ENCODE results near the gene FARS2. TPM values are rescaled to one million over a fixed set of nuclear protein-coding genes. Genes with fewer than 3 reads are reported as not detected.

The FARS2 gene
- total and polyA plus RNA-seq, 2 donors (not counting 1 experiment from before 2014, with no cell fraction given): 33.0 to 35.5 TPM

DNA sequence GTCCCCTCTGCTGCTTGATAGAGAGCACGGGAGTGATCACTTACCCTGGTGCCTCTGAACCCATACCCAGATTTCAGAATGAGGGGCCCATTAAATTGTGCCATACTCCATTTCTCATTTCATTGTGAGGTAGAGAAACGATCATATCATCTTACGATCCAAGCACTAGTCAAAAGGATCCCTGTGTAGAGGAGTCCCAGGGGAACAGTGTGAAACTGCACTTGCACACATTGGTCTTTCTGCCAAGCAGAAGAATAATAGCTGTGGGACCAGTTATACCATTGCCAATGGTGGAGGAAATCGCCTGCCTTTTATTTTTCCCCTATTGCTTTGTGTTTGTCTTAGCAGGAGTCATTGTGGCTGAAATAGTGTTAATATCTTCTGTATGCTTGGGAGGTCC, 161.9 kb downstream of the FARS2 start:
- Histone ChIP-seq H3K4me3 (ENCODE audit: control extremely low read depth in 1 of 5, extremely low read depth in 1 of 5, insufficient read depth in 1 of 5, low read depth in 2 of 5, low read length in 4 of 5) (no peak overlapping the region), H3K79me2 (ENCODE audit: control insufficient read depth, insufficient read depth, low read length) (peaks cover 6% of the 10 kb centered on the region), H2AFZ (ENCODE audit: insufficient read depth, low read depth, low read length, poor library complexity, severe bottlenecking) (no peak overlapping the region), H3K9me3 (ENCODE audit: control extremely low read depth in 1 of 3, control insufficient read depth in 2 of 3, insufficient read depth in 1 of 3, low read length in 2 of 3) (no peaks in the 10 kb centered on the region), H3K4me1 (ENCODE audit: control insufficient read depth in 2 of 2, insufficient read depth in 2 of 2, low read length in 2 of 2) (no peaks in the 10 kb centered on the region), H4K20me1 (ENCODE audit: control insufficient read depth, insufficient read depth, low read length, poor library complexity, severe bottlenecking) (peaks cover 8% of the 10 kb centered on the region), H3K36me3 (replicated peaks in 1 of 2; ENCODE audit: control extremely low read depth in 1 of 2, control insufficient read depth in 1 of 2, extremely low read depth in 1 of 2, insufficient read depth in 2 of 2, low read length in 1 of 2) (peaks cover 0 to 3% of the 10 kb centered on the region in 2 experiments), H3K4me2 (replicated peaks; ENCODE audit: low read depth, low read length, poor library complexity, severe bottlenecking) (no peak overlapping the region), H3K27ac (ENCODE audit: low read length in 2 of 2) (no peak overlapping the region), H3K9ac (ENCODE audit: low read length) (no peak overlapping the region), H3K27me3 (replicated peaks in 1 of 4; ENCODE audit: control extremely low read depth in 1 of 4, control insufficient read depth in 3 of 4, insufficient read depth in 4 of 4, low read length in 3 of 4) (no peaks in the 10 kb centered on the region)
- DNase-seq (no peak), ATAC-seq (ENCODE audit: low read depth) (no peak)
- peaks cover 10% of the 10 kb centered on the region for H3K4me1 Mint-ChIP-seq
- intact Hi-C loops (cut with micrococcal nuclease): no loop called here
- H3K4me3 Mint-ChIP-seq: no peak overlapping the region
- ChIA-PET POLR2A (no interaction called here), CTCF (interaction anchor here (0.7 to 1.9 kb wide), 3 partner anchors 28 to 1123 kb away, joined by 3 to 14 read pairs (median 5); no protein-coding TSS in a partner anchor)
- 90% methylated on average over 2 of the region's 4 CpGs for WGBS (ENCODE audit: insufficient coverage)
- TF ChIP-seq EZH2 (IDR thresholded peaks at IDR 0.05; ENCODE audit: borderline replicate concordance, insufficient read depth, low read depth, low read length, poor library complexity, severe bottlenecking): no peak
- TF ChIP-seq, protein P1, sequence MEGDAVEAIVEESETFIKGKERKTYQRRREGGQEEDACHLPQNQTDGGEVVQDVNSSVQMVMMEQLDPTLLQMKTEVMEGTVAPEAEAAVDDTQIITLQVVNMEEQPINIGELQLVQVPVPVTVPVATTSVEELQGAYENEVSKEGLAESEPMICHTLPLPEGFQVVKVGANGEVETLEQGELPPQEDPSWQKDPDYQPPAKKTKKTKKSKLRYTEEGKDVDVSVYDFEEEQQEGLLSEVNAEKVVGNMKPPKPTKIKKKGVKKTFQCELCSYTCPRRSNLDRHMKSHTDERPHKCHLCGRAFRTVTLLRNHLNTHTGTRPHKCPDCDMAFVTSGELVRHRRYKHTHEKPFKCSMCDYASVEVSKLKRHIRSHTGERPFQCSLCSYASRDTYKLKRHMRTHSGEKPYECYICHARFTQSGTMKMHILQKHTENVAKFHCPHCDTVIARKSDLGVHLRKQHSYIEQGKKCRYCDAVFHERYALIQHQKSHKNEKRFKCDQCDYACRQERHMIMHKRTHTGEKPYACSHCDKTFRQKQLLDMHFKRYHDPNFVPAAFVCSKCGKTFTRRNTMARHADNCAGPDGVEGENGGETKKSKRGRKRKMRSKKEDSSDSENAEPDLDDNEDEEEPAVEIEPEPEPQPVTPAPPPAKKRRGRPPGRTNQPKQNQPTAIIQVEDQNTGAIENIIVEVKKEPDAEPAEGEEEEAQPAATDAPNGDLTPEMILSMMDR (IDR thresholded peaks at IDR 0.05): no peak
- H3K9me3 Mint-ChIP-seq (ENCODE audit: insufficient read depth): no peaks in the 10 kb centered on the region
- no peak overlapping the region for H3K27ac Mint-ChIP-seq
- no peaks in the 10 kb centered on the region for H3K27me3 Mint-ChIP-seq

DNA sequence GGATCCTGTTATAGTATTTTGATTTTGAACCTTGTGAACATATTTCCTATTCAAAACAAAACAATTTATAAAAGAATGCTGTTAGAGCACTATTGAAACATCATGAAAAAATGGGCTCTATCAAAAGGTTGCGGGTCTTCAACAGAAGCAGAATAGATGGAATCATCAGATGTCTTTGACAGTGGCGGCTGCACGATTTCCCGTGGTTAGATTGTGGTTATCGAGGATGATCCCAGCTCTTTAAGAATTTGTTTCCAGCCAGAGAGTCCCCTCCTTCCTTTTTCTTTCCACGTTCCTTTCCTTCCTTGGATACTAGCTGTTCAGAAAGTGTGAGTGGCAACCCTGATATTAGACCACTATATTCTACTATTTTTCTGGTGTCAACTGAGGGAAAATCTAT, 163.4 kb downstream of the FARS2 start:
- Mint-ChIP-seq H3K9me3 (ENCODE audit: insufficient read depth) (no peaks in the 10 kb centered on the region), H3K4me3 (no peak overlapping the region), H3K27me3 (no peaks in the 10 kb centered on the region), H3K27ac (no peak overlapping the region), H3K4me1 (peaks cover 10% of the 10 kb centered on the region)
- peaks cover 0 to 3% of the 10 kb centered on the region in 2 experiments for H3K36me3 ChIP-seq (replicated peaks in 1 of 2; ENCODE audit: control extremely low read depth in 1 of 2, control insufficient read depth in 1 of 2, extremely low read depth in 1 of 2, insufficient read depth in 2 of 2, low read length in 1 of 2)
- H2AFZ ChIP-seq (ENCODE audit: insufficient read depth, low read depth, low read length, poor library complexity, severe bottlenecking): no peak overlapping the region
- no peak overlapping the region for H3K4me3 ChIP-seq (ENCODE audit: control extremely low read depth in 1 of 5, extremely low read depth in 1 of 5, insufficient read depth in 1 of 5, low read depth in 2 of 5, low read length in 4 of 5)
- H3K27ac ChIP-seq (ENCODE audit: low read length in 2 of 2): no peak overlapping the region
- H3K4me1 ChIP-seq (ENCODE audit: control insufficient read depth in 2 of 2, insufficient read depth in 2 of 2, low read length in 2 of 2): no peaks in the 10 kb centered on the region
- POLR2A ChIA-PET: no interaction called here
- 94% methylated on average over 2 of the region's 6 CpGs for WGBS (ENCODE audit: insufficient coverage)
- ATAC-seq (ENCODE audit: low read depth) (no peak), DNase-seq (no peak)
- TF ChIP-seq EZH2 (IDR thresholded peaks at IDR 0.05; ENCODE audit: borderline replicate concordance, insufficient read depth, low read depth, low read length, poor library complexity, severe bottlenecking): no peak
- TF ChIP-seq, protein P1 (IDR thresholded peaks at IDR 0.05): no peak
- peaks cover 11% of the 10 kb centered on the region for H3K79me2 ChIP-seq (ENCODE audit: control insufficient read depth, insufficient read depth, low read length)
- H3K9me3 ChIP-seq (ENCODE audit: control extremely low read depth in 1 of 3, control insufficient read depth in 2 of 3, insufficient read depth in 1 of 3, low read length in 2 of 3): no peaks in the 10 kb centered on the region
- H3K4me2 ChIP-seq (replicated peaks; ENCODE audit: low read depth, low read length, poor library complexity, severe bottlenecking): no peak overlapping the region
- H3K9ac ChIP-seq (ENCODE audit: low read length): no peak overlapping the region
- CTCF ChIA-PET: interaction anchor here (1.1 kb wide), 1 partner anchor 15 kb away, joined by 4 read pairs; no protein-coding TSS in a partner anchor
- H4K20me1 ChIP-seq (ENCODE audit: control insufficient read depth, insufficient read depth, low read length, poor library complexity, severe bottlenecking): peaks cover under 1% of the 10 kb centered on the region
- no peaks in the 10 kb centered on the region for H3K27me3 ChIP-seq (replicated peaks in 1 of 4; ENCODE audit: control extremely low read depth in 1 of 4, control insufficient read depth in 3 of 4, insufficient read depth in 4 of 4, low read length in 3 of 4)
- intact Hi-C loops (cut with micrococcal nuclease): no loop called here
